ENCODE measurements around the gene PXMP2. TPM values are rescaled to one million over a fixed set of nuclear protein-coding genes. Genes with fewer than 3 reads are reported as not detected.

PXMP2 gene
- total RNA-seq, 2 experiments from 2014 or later: 58.1 to 103 TPM

DNA sequence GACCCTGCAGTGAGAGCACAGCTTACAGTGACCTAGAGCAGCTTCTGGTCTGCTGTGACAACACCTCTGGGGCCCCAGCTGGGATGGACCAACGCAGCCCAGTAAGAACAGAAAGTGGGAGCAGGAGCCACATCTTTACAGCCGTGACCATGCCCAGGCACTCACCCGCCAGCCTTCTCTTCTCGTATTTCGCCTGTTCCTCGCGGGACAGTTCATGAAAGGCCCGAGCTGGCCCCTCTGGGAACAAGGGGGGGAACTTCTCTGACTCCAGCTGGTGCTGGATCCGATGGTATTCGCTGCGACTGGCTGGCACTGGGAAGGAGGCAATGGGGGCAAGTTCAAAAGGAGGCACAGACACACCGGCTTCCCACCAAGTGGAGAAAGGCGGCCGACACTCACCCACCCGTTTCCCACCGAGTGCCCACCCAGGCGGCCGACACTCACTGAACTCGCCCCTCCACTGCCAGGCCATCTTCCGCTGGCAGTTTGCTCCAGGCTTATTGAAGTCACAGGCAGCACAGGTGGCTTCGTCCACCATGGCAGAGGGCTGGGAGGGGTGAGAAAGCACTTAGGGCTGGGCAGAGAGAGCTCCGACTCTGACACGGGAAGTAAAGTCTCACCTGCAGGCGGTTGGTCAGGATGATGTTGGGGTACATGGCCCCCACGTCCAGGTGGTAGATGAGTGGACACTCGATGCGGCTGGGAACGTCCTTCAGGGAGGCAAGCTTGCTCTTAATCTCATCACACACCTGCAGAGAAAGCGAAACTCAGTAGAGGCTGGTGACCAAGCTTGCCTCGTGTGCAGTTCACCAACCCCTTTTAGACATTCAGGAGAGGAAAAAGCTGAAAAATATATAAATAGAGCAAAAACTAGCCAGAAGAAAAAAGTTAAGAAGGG lies 18.9 kb upstream of the PXMP2 start:
- Histone ChIP-seq H3K36me3 (ENCODE audit: insufficient read depth, low read length) (peaks cover 96% of the 10 kb centered on the region), H3K27ac (ENCODE audit: low read depth, low read length, poor library complexity, severe bottlenecking) (no peak overlapping the region), H3K9me3 (ENCODE audit: low read length) (no peaks in the 10 kb centered on the region), H3K4me3 (ENCODE audit: low read depth, low read length, poor library complexity, severe bottlenecking) (no peak overlapping the region), H3K9me2 (ENCODE audit: insufficient read depth, low read length) (no peaks in the 10 kb centered on the region), H2AFZ (ENCODE audit: low read length) (no peak overlapping the region), H3K4me1 (ENCODE audit: insufficient read depth, low read length, poor library complexity, severe bottlenecking) (no peaks in the 10 kb centered on the region), H3K79me2 (ENCODE audit: insufficient read depth, low read depth, low read length) (no peaks in the 10 kb centered on the region), H3K4me2 (ENCODE audit: low read length) (no peak overlapping the region), H4K20me1 (ENCODE audit: insufficient read depth, low read length) (no peaks in the 10 kb centered on the region; the same call in 1 of the 2 replicates)
- TF ChIP-seq CTCF (conservative IDR thresholded peaks at IDR 0.05; ENCODE audit: low read length) (no peak), EZH2phosphoT487 (IDR thresholded peaks at IDR 0.05; ENCODE audit: borderline replicate concordance, low read depth, low read length) (no peak)
- ChIA-PET POLR2A (no interaction called here), CTCF (ENCODE audit: unreplicated experiment) (no interaction called here)
- intact Hi-C loops (cut with micrococcal nuclease; ENCODE audit: unreplicated experiment): no loop called here
- DNase-seq (ENCODE audit: low spot score): no peak
- no TSS peak for BruUV-seq (replicated peaks)

GRCh38 chr12:132669166-132669879 lies 18.1 kb upstream of the PXMP2 start:
- ChIA-PET POLR2A (no interaction called here), CTCF (ENCODE audit: unreplicated experiment) (no interaction called here)
- intact Hi-C loops (cut with micrococcal nuclease; ENCODE audit: unreplicated experiment): no loop called here
- no peaks in the 10 kb centered on the region for H3K9me2 ChIP-seq (ENCODE audit: insufficient read depth, low read length)
- no peaks in the 10 kb centered on the region for H3K9me3 ChIP-seq (ENCODE audit: low read length)
- DNase-seq (ENCODE audit: low spot score): no peak
- H2AFZ ChIP-seq (ENCODE audit: low read length): no peak overlapping the region
- no peak overlapping the region for H3K27ac ChIP-seq (ENCODE audit: low read depth, low read length, poor library complexity, severe bottlenecking)
- no peaks in the 10 kb centered on the region for H3K79me2 ChIP-seq (ENCODE audit: insufficient read depth, low read depth, low read length)
- H3K36me3 ChIP-seq (ENCODE audit: insufficient read depth, low read length): peaks cover 94% of the 10 kb centered on the region
- TF ChIP-seq CTCF (conservative IDR thresholded peaks at IDR 0.05; ENCODE audit: low read length): no peak
- TF ChIP-seq EZH2phosphoT487 (IDR thresholded peaks at IDR 0.05; ENCODE audit: borderline replicate concordance, low read depth, low read length): no peak
- no peaks in the 10 kb centered on the region; the same call in 1 of the 2 replicates for H4K20me1 ChIP-seq (ENCODE audit: insufficient read depth, low read length)
- H3K4me3 ChIP-seq (ENCODE audit: low read depth, low read length, poor library complexity, severe bottlenecking): no peak overlapping the region
- H3K4me1 ChIP-seq (ENCODE audit: insufficient read depth, low read length, poor library complexity, severe bottlenecking): no peaks in the 10 kb centered on the region
- no TSS peak for BruUV-seq (replicated peaks)
- H3K4me2 ChIP-seq (ENCODE audit: low read length): no peak overlapping the region

DNA sequence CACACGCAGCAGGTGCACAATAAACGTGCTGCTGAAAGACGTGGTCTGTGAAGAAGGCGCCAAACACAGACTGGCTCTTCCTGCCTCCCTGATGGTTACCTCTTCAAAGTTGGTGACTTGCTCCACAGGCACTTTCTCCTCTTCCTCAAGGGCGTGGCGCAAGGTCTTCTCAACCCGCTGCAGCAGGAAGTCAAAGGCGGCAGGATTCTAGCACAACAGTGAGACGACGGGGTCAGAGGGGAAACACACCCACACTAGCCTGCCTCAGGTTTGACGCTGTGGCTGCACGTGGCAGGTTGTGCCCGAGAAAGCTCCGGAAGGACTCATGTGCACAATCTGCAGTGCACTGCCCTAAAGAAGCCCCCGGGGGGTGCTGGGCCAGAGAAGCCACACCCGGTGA lies 15.3 kb upstream of the PXMP2 start:
- H3K27ac ChIP-seq (ENCODE audit: low read depth, low read length, poor library complexity, severe bottlenecking): no peak overlapping the region
- intact Hi-C loops (cut with micrococcal nuclease; ENCODE audit: unreplicated experiment): no loop called here
- DNase-seq (ENCODE audit: low spot score): no peak
- H3K4me3 ChIP-seq (ENCODE audit: low read depth, low read length, poor library complexity, severe bottlenecking): no peak overlapping the region
- no peaks in the 10 kb centered on the region for H3K4me1 ChIP-seq (ENCODE audit: insufficient read depth, low read length, poor library complexity, severe bottlenecking)
- CTCF ChIA-PET (ENCODE audit: unreplicated experiment): no interaction called here
- BruUV-seq (replicated peaks): no TSS peak
- no peaks in the 10 kb centered on the region for H3K79me2 ChIP-seq (ENCODE audit: insufficient read depth, low read depth, low read length)
- no peak overlapping the region for H2AFZ ChIP-seq (ENCODE audit: low read length)
- H4K20me1 ChIP-seq (ENCODE audit: insufficient read depth, low read length): no peaks in the 10 kb centered on the region
- H3K9me2 ChIP-seq (ENCODE audit: insufficient read depth, low read length): no peaks in the 10 kb centered on the region
- POLR2A ChIA-PET: no interaction called here
- no peaks in the 10 kb centered on the region for H3K9me3 ChIP-seq (ENCODE audit: low read length)
- H3K36me3 ChIP-seq (ENCODE audit: insufficient read depth, low read length): peaks cover 93% of the 10 kb centered on the region
- no peak overlapping the region for H3K4me2 ChIP-seq (ENCODE audit: low read length)
- no peak for TF ChIP-seq CTCF (conservative IDR thresholded peaks at IDR 0.05; ENCODE audit: low read length)
- no peak for TF ChIP-seq EZH2phosphoT487 (IDR thresholded peaks at IDR 0.05; ENCODE audit: borderline replicate concordance, low read depth, low read length)
